Activated effector memory CD4-positive, alpha-beta T cell treated with anti-CD3 and anti-CD28 coated beads, Interleukin-2, amount 50 U/mL, for 16 hours (primary cell): ENCODE measurements around the gene NUFIP2.
"Not testable (repeated sequence)": the region's sequence is repeated elsewhere in the genome, so short reads cannot be mapped to it uniquely, and the experiment has no call there.

Source experiments
- DNase-seq: peaks from one replicate; pipeline ENCODE4 v3.0.0-alpha.2; 2020

The NUFIP2 gene

GRCh38 chr17:29237476-29238132, 56.3 kb downstream of the NUFIP2 start:
- DNase-seq = no peak

- DNase-seq = no peak
Measured at GRCh38 chr17:29235904-29236303, 58.0 kb downstream of the NUFIP2 start.

- not testable (repeated sequence) for DNase-seq
Measured at GRCh38 chr17:29234972-29235371, 59.0 kb downstream of the NUFIP2 start.

GRCh38 chr17:29233301-29233700, 60.6 kb downstream of the NUFIP2 start:
- no peak for DNase-seq

- no peak for DNase-seq
Measured at GRCh38 chr17:29225396-29225795, 68.6 kb downstream of the NUFIP2 start.

- DNase-seq = not testable (repeated sequence)
Measured at GRCh38 chr17:29221338-29221737, 72.6 kb downstream of the NUFIP2 start.

- peak; percentile 87 for DNase-seq
Measured at GRCh38 chr17:29219378-29220047, 74.4 kb downstream of the NUFIP2 start.

- DNase-seq = no peak
Measured at GRCh38 chr17:29216856-29217255, 77.1 kb downstream of the NUFIP2 start.

GRCh38 chr17:29216181-29216580, 77.8 kb downstream of the NUFIP2 start:
- DNase-seq = no peak

- no peak for DNase-seq
Measured at GRCh38 chr17:29215717-29216116, 78.2 kb downstream of the NUFIP2 start.

GRCh38 chr17:29215174-29215573, 78.8 kb downstream of the NUFIP2 start:
- no peak for DNase-seq

GRCh38 chr17:29214215-29215146, 79.5 kb downstream of the NUFIP2 start:
- no peak for DNase-seq

- no peak for DNase-seq
Measured at GRCh38 chr17:29212681-29213121, 81.2 kb downstream of the NUFIP2 start.

GRCh38 chr17:29212094-29212631, 81.8 kb downstream of the NUFIP2 start:
- no peak for DNase-seq

GRCh38 chr17:29210879-29211278, 83.1 kb downstream of the NUFIP2 start:
- no peak for DNase-seq

GRCh38 chr17:29209073-29209472, 84.9 kb downstream of the NUFIP2 start:
- no peak for DNase-seq

- no peak for DNase-seq
Measured at GRCh38 chr17:29207975-29208374, 86.0 kb downstream of the NUFIP2 start.
